ENCODE measurements around the gene PPP1R16B.
A peak's percentile ranks its signal among the peaks of the same experiment; 100 is the strongest.

The PPP1R16B gene

DNA sequence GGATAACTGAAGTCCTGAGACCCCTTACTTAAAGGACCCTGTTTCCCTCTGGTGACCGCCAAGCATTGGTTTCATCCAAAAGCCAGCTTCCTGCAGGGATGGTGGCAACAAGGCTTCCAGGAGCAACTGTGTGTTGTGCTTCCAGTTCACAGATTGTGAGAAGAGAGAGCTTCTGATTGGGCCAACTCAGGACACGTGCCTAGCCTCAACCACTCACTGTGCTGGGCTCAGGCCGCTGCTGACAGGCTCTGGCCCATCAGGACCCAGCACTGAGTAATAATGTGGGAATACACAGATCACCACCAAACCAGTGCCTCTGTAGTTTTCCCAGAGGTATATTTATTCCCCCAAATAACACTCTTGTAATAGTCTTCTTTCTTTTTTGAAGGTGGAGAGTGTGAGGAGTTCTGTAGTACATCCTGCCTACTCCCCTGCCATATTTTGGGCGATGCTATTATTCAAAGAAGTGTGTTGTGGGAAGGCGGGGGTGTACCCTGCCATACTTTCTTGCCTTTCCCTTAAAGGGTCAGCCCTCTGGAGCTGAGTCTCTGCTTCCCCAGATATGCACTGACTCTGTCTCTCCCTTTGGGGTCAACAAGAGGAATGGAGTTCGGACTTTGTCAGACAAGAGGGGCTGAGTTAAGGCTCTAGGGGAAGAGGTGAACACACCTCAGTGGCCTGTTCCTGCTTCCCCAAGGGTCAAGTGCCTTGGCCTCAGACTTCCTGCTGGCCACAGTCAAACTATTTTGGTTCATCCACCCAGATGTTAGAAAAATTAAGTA, 23.2 kb downstream of the PPP1R16B start:
- no peak for DNase-seq

DNA sequence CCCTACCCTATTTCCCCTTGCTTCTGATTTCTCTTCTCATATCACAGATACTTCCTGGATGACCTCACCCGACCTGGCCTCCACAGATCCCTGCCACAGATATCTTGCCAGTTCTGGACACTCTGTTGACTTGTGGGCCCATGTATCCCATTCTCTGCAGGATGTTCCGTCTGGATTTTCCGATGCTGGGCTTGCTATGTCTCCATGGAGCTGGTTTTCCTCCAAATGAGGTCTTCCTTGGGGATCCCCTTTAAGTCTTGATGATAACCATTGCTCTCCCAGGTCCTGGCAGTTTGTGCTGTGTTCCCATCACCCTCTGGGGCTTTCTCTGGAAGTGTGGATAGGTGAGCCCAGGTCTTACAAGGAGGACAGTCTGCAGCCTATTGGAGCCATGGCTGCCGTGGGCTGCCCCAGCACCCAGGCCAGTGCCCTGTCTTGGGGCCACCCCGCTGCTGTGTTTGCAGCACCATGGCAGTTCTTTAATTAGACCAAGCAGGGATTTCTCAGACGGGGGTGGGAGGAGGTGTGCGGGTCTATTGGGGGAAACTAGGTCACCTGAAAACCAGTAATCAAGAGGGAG, 23.9 kb downstream of the PPP1R16B start:
- DNase-seq, result no peak

DNA sequence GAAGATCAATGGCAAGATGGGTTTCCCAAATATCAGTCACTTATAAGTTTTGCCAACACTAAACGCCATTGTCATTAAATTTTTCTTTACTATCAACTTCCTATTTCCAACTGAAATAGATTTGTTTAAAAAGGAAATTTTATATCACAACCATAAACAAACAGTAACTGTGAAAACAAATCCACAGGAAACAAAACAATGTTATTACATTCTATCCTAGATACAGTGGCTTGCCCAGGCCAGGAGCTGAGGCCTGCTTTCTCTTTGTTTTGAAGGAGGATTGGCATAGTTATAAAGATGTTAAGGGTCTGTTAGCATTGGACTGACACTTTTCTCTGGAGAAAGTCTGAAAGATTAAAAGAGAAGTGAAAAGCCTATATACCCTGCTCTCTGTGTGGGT, 24.9 kb downstream of the PPP1R16B start:
- no peak for DNase-seq

DNA sequence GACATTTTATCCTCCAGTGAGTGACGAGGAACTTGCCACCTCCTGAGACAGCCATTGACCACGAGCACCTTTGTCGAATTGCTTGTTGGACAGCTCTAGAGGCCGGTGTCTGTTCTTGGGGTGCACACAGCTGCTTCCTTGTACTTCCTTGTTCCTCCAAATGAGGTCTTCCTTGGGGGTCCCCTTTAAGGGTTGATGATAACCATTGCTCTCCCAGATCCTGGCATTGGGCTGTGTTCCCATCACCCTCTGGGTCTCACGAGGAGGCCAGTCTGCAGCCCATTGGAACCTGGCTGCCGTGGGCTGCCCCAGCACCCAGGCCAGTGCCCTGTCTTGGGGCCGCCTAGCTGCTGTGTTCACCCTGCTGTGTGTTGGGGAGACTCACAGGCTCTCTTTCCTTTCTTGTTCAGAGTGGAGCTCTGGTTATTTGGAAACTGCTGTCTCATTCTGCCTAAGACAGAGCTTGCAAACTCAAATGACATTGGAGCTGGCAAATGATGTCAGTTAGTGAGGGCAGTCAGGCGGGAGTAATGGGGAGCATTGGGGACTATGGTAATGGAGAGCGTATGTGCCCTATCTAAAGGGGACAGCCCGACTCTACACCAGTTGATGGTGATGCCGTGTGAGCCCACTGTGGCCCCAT, 25.7 kb downstream of the PPP1R16B start:
- no peak for DNase-seq

DNA sequence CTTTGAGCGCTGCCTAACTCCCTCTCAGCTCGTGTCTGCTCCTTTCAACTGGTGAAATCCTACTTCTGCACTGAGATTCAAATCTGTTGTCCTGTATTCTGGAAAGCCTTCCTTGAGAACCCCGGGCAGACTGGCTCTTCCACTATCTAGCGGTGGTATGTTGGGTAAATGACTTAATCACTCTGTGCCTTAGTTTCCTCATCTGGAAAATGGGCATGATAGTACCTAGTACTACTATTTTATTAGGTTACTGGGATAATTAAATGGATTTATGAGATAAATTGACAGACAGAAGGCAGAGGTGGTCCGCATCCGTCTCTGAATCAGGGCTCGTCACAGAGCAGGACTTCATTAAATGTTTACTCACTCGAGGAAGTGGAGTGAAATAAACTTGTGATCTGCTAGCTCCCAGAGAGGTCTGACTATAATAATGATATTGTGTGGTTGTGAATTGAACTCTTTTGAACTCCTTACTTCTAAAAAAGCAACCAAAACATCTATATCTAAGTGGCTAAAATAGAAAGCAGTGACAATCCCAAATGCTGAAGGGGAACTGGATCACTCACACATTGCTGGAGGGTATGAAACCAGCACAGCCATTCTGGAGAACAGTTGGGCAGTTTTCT, 26.6 kb downstream of the PPP1R16B start:
- DNase-seq, result no peak

DNA sequence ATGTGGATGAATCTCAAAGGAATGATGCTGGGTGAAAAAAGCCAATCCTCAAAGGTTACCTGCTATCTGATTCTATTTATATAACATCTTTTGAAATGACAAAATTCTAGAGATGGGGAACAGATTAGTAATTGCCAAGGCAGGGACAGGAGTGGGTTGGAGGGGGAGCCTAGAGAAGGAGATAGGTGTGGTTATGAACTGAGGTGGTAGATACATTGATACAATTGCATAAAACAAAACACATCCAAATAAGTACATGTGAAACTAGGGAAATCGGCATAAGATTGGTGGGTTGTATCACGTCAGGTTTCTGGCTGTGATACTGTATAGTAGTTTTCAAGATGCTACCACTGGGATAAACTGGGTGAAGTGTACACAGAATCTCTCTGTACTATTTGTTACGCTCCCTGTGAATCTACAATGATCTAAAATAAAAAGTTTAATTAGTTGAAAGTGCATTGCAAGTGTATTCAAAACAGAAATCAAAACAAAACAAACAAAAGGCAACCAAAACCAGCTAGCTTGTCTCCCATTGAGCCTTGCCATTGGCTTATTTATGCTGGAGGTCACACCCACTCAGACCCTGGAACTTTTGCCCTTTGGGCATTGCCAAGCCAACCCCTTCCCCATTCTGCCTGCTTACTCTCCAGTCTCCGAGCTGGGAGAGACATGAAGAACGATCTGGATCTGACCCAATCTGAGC, 27.8 kb downstream of the PPP1R16B start:
- no peak for DNase-seq

DNA sequence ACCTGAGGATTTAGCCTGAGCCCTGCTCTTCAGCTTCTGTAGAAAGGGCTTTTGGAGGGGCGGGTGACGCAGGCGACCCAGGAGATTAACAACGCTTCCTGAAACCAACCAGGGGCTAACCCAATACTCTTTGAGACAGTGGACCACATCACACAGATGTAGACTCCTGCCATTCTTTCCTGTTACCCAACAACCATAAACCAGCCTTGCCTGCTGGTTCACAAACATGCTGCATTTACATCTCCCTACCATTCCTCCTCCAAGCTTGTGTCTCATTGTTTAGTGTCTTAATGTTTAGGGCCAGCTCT, 28.3 kb downstream of the PPP1R16B start:
- DNase-seq, result no peak

DNA sequence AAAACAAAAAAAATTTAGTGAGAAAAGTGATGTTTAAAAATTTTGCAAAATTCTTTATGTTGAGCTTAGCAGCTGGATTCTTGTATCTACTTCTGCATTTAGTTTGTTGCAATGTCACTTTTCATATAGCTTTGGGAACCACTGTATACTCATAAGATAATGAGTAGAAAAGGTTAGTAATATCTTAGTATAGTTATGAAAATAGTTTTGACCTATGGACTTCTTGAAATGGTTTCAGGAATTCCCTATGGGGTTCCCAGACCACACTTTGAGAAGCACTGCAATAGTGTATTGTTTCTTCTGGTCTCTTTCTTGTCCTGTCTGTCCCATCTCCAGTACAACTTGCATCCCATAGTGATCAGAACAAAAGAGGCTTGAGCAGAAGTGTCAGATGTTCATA, 29.4 kb downstream of the PPP1R16B start:
- peak; percentile 30 for DNase-seq

DNA sequence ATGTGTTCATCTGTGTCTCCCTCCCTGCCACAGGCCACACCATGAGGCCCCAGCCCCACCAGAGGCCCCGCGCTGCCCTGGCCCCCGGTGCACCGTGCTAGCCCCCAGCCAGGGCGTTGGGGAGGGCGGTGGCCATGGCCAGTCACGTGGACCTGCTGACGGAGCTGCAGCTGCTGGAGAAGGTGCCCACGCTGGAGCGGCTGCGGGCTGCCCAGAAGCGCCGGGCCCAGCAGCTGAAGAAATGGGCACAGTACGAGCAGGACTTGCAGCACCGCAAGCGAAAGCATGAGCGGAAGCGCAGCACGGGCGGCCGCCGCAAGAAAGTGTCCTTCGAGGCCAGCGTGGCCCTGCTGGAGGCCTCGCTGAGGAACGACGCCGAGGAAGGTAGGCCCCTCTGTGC, 30.3 kb downstream of the PPP1R16B start:
- no peak for DNase-seq

DNA sequence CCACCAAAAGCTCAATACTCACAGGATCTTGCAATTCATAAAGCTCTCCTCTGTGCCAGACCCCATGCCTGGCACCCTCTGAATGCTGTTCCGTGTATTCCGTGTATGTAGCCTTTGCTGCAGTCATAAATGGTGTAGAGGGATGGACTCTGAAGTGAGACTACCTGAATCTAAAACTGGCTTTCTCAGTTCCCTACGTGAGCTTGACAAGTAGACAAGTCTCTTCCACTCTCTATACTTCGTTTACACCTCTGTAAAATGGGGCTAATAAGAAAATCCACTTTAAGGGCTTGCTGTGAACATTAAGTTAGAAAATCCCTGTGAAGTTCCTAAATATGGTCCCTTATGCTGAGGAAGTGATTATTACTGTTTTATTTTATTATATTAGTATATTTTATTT, 31.5 kb downstream of the PPP1R16B start:
- no peak for DNase-seq

DNA sequence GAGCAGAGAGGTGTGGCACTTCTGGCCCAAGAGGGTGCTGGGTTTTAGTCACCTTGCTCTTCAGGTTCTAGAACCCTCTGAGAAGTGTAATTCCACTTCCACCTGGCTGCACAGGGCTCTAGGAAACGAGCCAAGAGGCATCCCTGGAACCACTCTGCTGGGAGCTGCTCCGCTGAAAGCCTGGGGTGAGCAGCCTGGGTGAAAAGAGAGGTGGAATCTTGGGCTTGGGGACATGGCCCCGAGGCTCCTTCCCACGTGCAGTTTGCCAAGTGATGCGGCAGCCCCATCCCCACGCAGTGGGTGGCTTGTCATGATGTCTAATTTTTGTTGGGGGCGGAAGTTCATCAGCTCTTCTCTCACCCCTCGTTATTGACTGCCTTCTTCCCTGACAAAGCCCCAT, 32.8 kb downstream of the PPP1R16B start:
- DNase-seq, result no peak

DNA sequence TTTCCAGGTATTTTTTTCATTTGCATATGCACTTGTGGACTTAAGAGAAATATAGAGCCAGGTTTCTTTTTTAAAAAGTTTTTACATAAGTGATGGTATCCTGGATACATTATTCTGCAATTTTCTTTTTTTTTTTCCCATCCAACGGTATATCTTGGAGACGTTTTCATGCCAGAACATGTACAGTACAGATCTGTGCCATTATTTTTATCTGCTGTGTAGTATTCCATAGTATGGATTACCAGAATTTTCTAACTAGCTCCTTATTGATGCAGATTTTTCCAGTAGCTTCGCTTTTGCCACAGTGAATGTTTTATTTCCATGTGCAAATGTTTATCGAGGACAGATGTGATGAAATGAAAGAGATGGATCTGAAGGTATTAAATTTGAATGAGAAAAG, 34.1 kb downstream of the PPP1R16B start:
- DNase-seq, result no peak

DNA sequence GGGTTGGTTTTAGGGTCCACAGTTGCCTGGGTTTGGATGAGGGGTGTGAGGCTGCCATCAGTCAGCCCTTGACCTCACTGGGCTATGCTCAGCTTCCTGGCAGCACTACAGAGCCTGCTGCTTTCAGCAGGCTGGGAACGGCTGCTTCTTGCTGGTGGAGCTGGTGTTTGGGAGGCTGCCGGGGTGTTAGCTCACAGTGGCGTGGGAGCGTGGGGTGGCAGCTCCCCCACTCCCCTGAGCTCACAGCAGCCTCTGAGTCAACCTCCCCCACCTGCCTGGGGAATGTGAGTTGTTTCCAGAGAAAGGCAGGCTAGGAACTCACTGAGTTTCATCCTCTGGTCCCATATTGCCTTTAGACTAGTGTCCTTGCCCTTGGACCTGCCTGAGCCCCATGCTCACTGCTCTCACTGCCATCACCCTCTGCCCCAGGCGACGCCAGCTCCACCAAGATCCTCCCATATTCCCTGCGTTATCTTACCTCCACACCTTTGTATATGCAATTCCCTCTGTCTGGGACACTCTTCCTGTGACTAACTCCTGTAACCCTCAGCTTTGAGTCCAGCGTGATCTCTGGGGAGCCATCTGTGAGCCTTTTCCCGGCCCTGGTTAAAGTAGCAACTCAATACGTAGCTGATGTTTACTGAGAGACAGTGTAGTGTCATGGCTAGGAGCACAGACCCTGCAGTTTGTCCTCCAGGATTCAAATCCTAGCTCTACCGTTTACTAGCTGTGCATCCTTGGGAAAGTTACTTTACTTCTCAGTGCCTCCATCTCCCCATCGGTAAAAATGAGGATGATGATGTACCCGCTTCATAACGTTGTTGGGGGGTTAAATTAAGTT, 34.8 kb downstream of the PPP1R16B start:
- DNase-seq, result no peak

DNA sequence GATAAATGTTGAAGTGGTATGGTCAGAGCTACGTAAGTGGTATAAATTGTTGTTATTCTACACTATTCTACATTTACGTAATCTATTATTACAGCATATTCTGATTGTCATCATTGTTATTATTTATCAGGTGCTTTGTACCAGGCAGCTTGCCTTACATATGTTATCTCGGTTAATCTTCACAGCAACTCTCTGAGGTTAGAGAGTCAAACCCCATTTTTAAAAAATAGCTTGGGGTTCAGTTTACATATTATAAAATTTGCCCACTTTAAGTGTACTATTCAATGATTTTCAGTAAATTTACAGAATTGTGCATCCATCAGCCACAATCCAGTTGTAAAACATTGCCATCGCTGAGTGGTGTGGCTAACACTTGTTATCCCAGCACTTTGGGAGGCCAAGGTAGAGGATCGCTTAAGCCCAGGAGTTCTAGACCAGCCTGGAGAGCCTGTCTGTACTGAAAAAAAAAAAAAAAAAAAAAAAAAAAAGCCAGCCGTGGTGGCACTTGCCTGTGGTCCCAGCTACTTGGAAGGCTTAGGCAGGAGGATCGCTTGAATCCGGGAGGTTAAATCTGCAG, 35.5 kb downstream of the PPP1R16B start:
- no peak for DNase-seq

DNA sequence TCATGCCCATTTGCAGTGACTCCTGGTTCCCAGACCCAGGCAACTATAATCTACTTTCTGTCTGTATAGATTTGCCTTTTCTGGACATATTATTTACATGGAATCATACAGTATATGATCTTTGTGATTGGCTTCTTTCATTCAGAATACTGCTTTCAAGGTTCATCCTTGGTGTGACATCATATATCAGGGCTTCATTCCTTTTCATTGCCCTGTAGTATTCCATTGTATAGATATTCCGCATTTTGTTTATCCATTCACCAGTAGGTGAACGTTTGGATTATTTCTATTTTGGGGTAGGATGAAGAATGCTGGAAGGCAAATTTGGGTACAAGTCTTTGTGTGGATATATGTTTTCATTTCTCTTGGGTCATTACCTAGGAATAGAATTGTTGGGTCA, 36.1 kb downstream of the PPP1R16B start:
- DNase-seq, result no peak

DNA sequence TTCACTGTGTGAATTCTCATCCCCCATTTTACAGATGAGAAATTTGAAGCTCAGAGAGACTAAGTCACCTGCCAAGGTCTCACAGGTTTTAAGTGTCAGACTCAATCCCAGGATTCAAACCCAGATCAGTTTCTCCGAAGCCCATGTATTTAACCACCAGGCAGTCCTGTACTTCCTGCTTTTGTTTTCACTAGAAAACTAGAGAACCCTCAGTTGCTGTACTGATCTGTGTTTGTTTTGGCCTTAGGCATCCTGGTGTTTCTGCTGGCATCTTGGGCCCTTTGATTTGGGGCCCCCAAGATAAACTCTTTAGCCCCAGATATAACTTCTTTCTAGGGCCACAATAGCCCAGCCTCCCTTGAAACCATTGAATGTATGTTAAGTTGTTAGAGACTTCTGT, 36.5 kb downstream of the PPP1R16B start:
- DNase-seq, result no peak

DNA sequence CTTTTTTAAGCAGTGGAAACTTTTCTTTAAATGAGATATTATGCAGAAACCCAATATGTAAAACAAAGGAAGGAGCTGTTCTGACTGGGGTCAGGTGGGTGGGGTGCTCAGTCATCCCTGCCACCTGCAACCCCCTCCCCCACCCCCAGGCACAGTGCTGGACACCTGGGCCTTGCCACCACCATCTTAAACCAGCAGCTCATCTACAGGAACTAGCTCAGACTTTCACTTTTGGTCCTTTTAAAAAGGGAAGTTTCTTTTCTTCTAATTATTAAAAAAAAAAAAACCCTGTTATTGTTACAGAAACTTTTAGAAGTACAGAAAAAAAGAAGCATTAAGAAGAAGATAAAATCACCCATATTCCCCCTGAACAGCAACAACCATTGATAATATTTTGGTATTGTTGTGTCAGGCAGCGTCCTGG, 37.1 kb downstream of the PPP1R16B start:
- peak; percentile 56 for DNase-seq

DNA sequence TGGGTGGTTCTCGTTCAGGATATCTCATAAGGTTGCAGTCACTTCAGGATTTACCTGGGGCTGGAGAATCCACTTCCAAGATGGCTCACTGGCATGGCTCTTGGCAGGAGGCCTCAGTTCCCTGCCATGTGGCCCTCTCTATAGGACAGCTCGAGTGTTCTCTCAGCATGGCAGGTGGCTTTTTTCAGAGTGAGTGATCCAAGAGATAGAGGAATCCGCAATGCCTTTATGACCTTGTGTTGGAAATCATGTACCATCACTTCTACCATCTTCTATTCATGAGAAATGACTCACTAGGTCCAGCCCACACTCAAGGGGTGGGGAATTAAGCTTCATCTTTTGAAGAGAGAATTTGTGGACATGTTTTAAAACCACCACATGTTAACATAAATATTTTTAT, 37.8 kb downstream of the PPP1R16B start:
- DNase-seq, result no peak

DNA sequence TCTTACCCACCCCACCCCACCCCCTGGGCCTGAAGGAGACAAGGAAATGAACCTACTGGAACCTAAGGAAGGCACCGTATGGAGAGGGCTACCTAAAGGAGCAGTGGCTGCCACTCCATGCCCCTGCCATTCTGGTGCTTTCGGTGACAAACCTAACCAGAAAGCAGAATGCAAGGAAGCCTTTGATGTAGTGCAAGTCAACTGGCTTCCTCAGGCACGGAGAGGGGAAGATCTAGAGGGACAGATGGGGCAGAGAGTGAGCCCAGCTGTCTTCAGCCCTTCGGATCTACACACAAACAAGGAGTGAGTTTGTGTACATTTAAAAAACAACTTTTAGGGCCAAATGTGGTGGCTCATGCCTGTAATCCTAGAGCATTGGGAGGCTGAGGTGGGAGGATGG, 39.5 kb downstream of the PPP1R16B start:
- no peak for DNase-seq

DNA sequence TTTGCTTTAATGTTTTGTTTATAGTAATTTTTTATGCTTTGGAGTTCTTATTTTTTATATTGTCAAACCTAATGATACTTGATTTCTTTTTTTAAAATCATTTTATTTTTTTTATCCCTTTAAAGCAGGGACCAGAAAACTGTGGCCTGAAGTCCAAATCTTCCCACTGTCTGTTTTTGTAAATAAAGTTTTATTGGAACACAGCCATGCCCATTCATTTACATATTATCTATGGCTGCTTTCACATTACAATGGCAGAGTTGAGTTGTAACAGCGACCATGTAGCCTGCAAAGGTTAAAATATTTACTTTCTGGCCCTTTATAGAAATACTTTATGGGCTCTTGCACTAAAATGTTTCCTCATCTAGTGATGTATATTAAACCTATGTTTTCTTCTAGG, 42.3 kb downstream of the PPP1R16B start:
- no peak for DNase-seq

DNA sequence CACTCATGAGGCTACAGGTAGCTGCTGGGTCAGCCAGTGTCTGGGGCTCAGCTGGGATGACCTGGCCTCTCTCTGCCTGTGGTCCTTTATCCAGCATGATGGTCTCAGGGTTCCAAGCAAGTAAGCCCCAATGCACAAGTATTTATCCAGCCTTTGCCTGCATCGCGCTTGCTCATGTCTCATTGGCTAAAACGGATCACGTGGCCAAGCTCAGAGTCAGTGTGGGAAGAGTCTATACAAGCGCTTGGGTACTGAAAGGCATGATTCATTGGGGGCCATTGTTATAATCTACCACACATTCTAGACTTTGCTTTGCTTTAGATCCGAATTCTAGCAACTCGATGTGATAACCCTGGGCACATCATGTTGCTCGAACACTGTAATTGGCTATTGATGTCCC, 48.3 kb downstream of the PPP1R16B start:
- DNase-seq, result no peak

DNA sequence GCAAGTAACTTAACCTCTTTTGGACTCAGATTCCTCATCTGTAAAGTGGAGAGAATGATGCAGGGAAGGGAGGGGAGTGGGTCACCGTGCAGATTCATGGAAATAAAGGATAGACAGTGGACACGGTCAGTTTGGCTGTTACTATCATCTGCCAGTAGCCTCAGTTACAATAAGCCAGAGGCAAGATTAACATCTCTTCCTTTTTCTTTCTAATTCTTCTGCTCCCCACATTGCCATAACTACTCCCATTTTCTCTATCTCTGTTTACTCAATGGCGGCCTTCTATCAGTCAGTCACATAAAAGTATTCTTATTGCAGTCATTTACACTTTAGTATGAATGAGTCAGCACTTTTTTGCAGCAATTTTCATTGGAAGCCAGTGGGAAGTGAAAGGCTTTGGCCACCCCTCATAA, 49.2 kb downstream of the PPP1R16B start:
- no peak for DNase-seq

Measured in suppressor macrophage treated with lipopolysaccharide for 4 hours (primary cell).